Liver (tissue), 2 donors: ENCODE results near the gene STAM2.

Source experiments
- RAD21 ChIP-seq, 2 donors: IDR thresholded peaks; 2 replicates each; pipeline ENCODE4 v1.6.1; 2016; ENCODE audit warnings: antibody characterized with exemption in 2 of 2, mild to moderate bottlenecking in 2 of 2
- TAF1 ChIP-seq: conservative IDR thresholded peaks from 2 replicates; pipeline ENCODE4 v1.6.1; 2016; ENCODE audit warnings: antibody characterized with exemption, mild to moderate bottlenecking
- donor health status: healthy.

- no peak for TF ChIP-seq RAD21 (IDR thresholded peaks at IDR 0.05)
- TF ChIP-seq TAF1 = no peak
Measured at GRCh38 chr2:152093464-152093863, 82.1 kb downstream of the STAM2 start.
